Measurements from ENCODE around the gene RALGAPA2.

- TF ChIP-seq CTCF (IDR thresholded peaks at IDR 0.05) (no peak), USF1 (IDR thresholded peaks at IDR 0.05; ENCODE audit: borderline replicate concordance, low read depth) (no peak), YY1 (IDR thresholded peaks at IDR 0.05; ENCODE audit: low read depth) (no peak), REST (IDR thresholded peaks at IDR 0.05; ENCODE audit: low read depth, low read length) (no peak)
These were observed 211.3 kb downstream of the RALGAPA2 start for GRCh38 chr20:20501128-20501527.
